A549 (cell line): ENCODE results near the gene PLCB4.

Experiments
- CBX2 ChIP-seq: fragments of 200-600 bp; sonication (generic); IDR thresholded peaks from 2 replicates; pipeline ENCODE4 v1.6.1; 2016; ENCODE audit warnings: low read depth, mild to moderate bottlenecking, borderline replicate concordance
- CTCF ChIP-seq: fragments of >200 bp; sonication (Bioruptor Twin); formaldehyde crosslinking; IDR thresholded peaks from 3 replicates; pipeline ENCODE4 v1.5.1; 2016
- ELK1 ChIP-seq: fragments of 150-350 bp; IDR thresholded peaks from 2 replicates; pipeline ENCODE4 v1.6.1; 2014; ENCODE audit warnings: low read depth, mild to moderate bottlenecking, low read length
- EP300 ChIP-seq, 2 experiments: fragments of >200 bp; sonication (Bioruptor Twin); formaldehyde crosslinking; IDR thresholded peaks; 2 replicates in 1 of 2; 3 replicates in 1 of 2; pipeline ENCODE4 v1.6.1; 2016 to 2017
- HDAC2 ChIP-seq: fragments of 200-600 bp; sonication (generic); IDR thresholded peaks from 2 replicates; pipeline ENCODE4 v1.6.1; 2016
- MAX ChIP-seq: IDR thresholded peaks from 2 replicates; pipeline ENCODE4 v1.6.1; 2012
- POLR2A ChIP-seq: IDR thresholded peaks from 2 replicates; pipeline ENCODE4 v1.6.1; 2012; ENCODE audit warnings: mild to moderate bottlenecking, low read length
- RAD21 ChIP-seq, 2 experiments: fragments of >200 bp in 1 of 2; sonication (Bioruptor Twin) in 1 of 2; formaldehyde crosslinking in 1 of 2; IDR thresholded peaks in 1 of 2; conservative IDR thresholded peaks in 1 of 2; 2 replicates in 1 of 2; 3 replicates in 1 of 2; pipeline ENCODE4 v1.6.1; 2012 to 2018; ENCODE audit warnings: inconsistent platforms in 1 of 2
- RARB ChIP-seq: fragments of 250-450 bp; sonication (Bioruptor Pico); IDR thresholded peaks from 2 replicates; pipeline ENCODE4 v1.8.0; 2021; ENCODE audit warnings: mild to moderate bottlenecking, moderate library complexity
- REST ChIP-seq: fragments of 200-600 bp; sonication (generic); IDR thresholded peaks from 2 replicates; pipeline ENCODE4 v1.6.1; 2016; ENCODE audit warnings: antibody characterized with exemption, mild to moderate bottlenecking, moderate library complexity
- TP53 ChIP-seq: fragments of 250-450 bp; sonication (Bioruptor Pico); IDR thresholded peaks from 2 replicates; pipeline ENCODE4 v1.5.0; 2021; ENCODE audit warnings: mild to moderate bottlenecking, moderate library complexity
- ZFP36 ChIP-seq: fragments of 450-650 bp; IDR thresholded peaks from 2 replicates; pipeline ENCODE4 v1.6.1; 2014; ENCODE audit warnings: borderline replicate concordance; ENCODE audit not compliant: partially characterized antibody
- TF ChIP-seq, protein P1 (sequence below): fragments of 450-650 bp; IDR thresholded peaks from 2 replicates; pipeline ENCODE4 v1.6.1; 2014; ENCODE audit warnings: antibody characterized with exemption

DNA sequence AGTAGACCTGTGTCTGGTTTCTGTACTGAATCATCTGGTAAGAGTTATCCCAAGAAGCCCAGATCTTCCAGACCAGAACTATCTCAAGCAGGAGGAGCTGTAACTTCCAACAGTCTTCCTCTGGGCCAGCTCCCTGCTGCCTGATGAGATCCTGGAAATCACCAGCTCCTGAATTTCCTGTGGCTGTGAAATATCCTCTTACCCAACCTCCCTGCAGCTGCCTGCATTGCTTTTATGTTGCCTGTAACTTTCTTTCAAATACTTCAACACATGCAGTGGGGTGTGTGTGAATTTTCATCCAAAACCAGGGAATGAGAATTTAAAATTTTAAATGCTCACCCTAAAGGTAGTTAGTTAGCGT is 285.0 kb downstream of the PLCB4 start:
- TF ChIP-seq HDAC2 = no peak
- no peak for TF ChIP-seq CTCF
- no peak for TF ChIP-seq RAD21 (conservative IDR thresholded peaks at IDR 0.05 in 1 of 2, IDR thresholded peaks at IDR 0.05 in 1 of 2)
- TF ChIP-seq POLR2A = no peak
- TF ChIP-seq MAX = no peak
- TF ChIP-seq, protein P1, sequence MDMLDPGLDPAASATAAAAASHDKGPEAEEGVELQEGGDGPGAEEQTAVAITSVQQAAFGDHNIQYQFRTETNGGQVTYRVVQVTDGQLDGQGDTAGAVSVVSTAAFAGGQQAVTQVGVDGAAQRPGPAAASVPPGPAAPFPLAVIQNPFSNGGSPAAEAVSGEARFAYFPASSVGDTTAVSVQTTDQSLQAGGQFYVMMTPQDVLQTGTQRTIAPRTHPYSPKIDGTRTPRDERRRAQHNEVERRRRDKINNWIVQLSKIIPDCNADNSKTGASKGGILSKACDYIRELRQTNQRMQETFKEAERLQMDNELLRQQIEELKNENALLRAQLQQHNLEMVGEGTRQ = no peak
- TF ChIP-seq CBX2 = no peak
- no peak for TF ChIP-seq ELK1
- TF ChIP-seq RARB (CRISPR knock-in tag) = no peak
- no peak for TF ChIP-seq ZFP36
- TF ChIP-seq EP300 (IDR thresholded peaks at IDR 0.05) = no peak
- no peak for TF ChIP-seq TP53 (CRISPR knock-in tag)
- no peak for TF ChIP-seq REST
